Tibial nerve (tissue), 3 donors: ENCODE measurements around the gene TXLNB.

Experiments
- CTCF ChIP-seq, 5 experiments: fragments of 200-600 bp in 3 of 5; fragments of 450-650 bp in 2 of 5; sonication (generic) in 3 of 5; IDR thresholded peaks; one replicate each; pipeline ENCODE4 v1.5.1; 2016 to 2019; ENCODE audit warnings: antibody characterized with exemption in 5 of 5, mild to moderate bottlenecking in 3 of 5, moderate library complexity in 2 of 5
- POLR2A ChIP-seq, 2 donors: fragments of 450-650 bp; IDR thresholded peaks; one replicate each; pipeline ENCODE4 v1.6.1; 2017; ENCODE audit warnings: antibody characterized with exemption in 2 of 2, mild to moderate bottlenecking in 2 of 2, moderate library complexity in 2 of 2

GRCh38 chr6:139324301-139324555 is 32.4 kb upstream of the TXLNB start:
- TF ChIP-seq POLR2A (IDR thresholded peaks at IDR 0.05) (no peak), CTCF (IDR thresholded peaks at IDR 0.05) (no peak)
